Small intestine (tissue), 7 donors: ENCODE measurements around the gene ARID3B. TPM values are rescaled to one million over a fixed set of nuclear protein-coding genes. Genes with fewer than 3 reads are reported as not detected.
"Not testable (repeated sequence)": the region's sequence is repeated elsewhere in the genome, so short reads cannot be mapped to it uniquely, and the experiment has no call there.

Experiments used
- DNase-seq, 2 donors: peaks; one replicate each; pipeline versions ENCODE4 v3.0.0 to v3.0.0-alpha.2; 2013
- FAIRE-seq: peaks from 2 replicates; lab custom pipeline; 2012; peaks lifted over from hg19 to GRCh38; lab: Jason Lieb, UNC
- H3K27ac ChIP-seq, 3 donors: one replicate each; pipeline ENCODE4 v1.5.1; 2013; ENCODE audit warnings: low read length in 2 of 3, mild to moderate bottlenecking in 2 of 3, control low read depth in 1 of 3, inconsistent platforms in 1 of 3, low read depth in 1 of 3, moderate library complexity in 1 of 3
- H3K27me3 ChIP-seq, 3 donors: one replicate each; pipeline ENCODE4 v1.6.1; 2013; ENCODE audit warnings: low read length in 3 of 3, inconsistent platforms in 1 of 3; ENCODE audit not compliant: control insufficient read depth in 3 of 3, insufficient read depth in 3 of 3
- H3K36me3 ChIP-seq, 3 donors: one replicate each; pipeline ENCODE4 v1.6.1; 2013; ENCODE audit warnings: low read length in 3 of 3, inconsistent platforms in 1 of 3, low read depth in 1 of 3, mild to moderate bottlenecking in 1 of 3, moderate library complexity in 1 of 3; ENCODE audit not compliant: control insufficient read depth in 3 of 3, insufficient read depth in 2 of 3
- H3K4me1 ChIP-seq, 3 donors: one replicate each; pipeline ENCODE4 v1.6.1; 2013; ENCODE audit warnings: low read length in 2 of 3, inconsistent platforms in 1 of 3, low read depth in 1 of 3, mild to moderate bottlenecking in 1 of 3, moderate library complexity in 1 of 3; ENCODE audit not compliant: control insufficient read depth in 3 of 3, insufficient read depth in 2 of 3
- H3K4me3 ChIP-seq, 3 donors: one replicate each; pipeline ENCODE4 v1.5.1; 2013; ENCODE audit warnings: low read length in 3 of 3, control low read depth in 1 of 3, inconsistent platforms in 1 of 3, low read depth in 1 of 3, mild to moderate bottlenecking in 1 of 3, moderate library complexity in 1 of 3
- H3K9me3 ChIP-seq, 2 donors: one replicate each; pipeline ENCODE4 v1.6.1; 2013; ENCODE audit warnings: low read depth in 1 of 2, low read length in 1 of 2; ENCODE audit not compliant: control insufficient read depth in 2 of 2, insufficient read depth in 1 of 2
- WGBS, 3 donors: extraction: QIAGEN DNeasy Blood & Tissue Kit; methylation state at CpG; one replicate each; pipeline ENCODE4 v1.1.7; 2013; 5-methylcytosine and 5-hydroxymethylcytosine counted together
- polyA plus RNA-seq, 4 donors: library from polyadenylated mRNA; stranded (reverse) in 3 of 4; unstranded in 1 of 4; fragments of 200-250 nt in 3 of 4; fragments of 120-200 nt in 1 of 4; gene quantifications; one replicate each; pipeline versions ENCODE4 v1.2.1 to v1.2.3, GENCODE V29; 2013
- donor health status: healthy with polysubstance abuse.
- donor health status: control.
- donor health status: control.
- donor health status: Bipolar disorder and iron deficiency.
- donor health status: healthy.

Gene ARID3B
- polyA plus RNA-seq, 4 donors, result 4.0 to 11.3 (median 5.4) TPM

GRCh38 chr15:74594455-74594854 is 53.4 kb downstream of the ARID3B start:
- DNase-seq, result peak in 1 of 2 donors; percentile 42

GRCh38 chr15:74595271-74595670 is 54.3 kb downstream of the ARID3B start:
- Histone ChIP-seq H3K36me3 (peaks cover under 1 to 51% (median 10%) of the 10 kb centered on the region in 3 donors), H3K27ac (no peak overlapping the region), H3K4me1 (peaks cover 6 to 21% (median 7%) of the 10 kb centered on the region in 3 donors), H3K27me3 (no peaks in the 10 kb centered on the region), H3K4me3 (no peak overlapping the region), H3K9me3 (no peaks in the 10 kb centered on the region)
- 89 to 95% (median 93%) methylated on average over 5 of the region's 5 CpGs for WGBS, 3 donors
- DNase-seq (no peak), FAIRE-seq (no peak)

More at GRCh38 chr15:74594455-74594854, 53.4 kb downstream of the ARID3B start:
- H3K27ac ChIP-seq, result no peak overlapping the region
- 85 to 88% (median 87%) methylated on average over 4 of the region's 4 CpGs for WGBS, 3 donors
- H3K9me3 ChIP-seq, result no peaks in the 10 kb centered on the region
- H3K27me3 ChIP-seq, result no peaks in the 10 kb centered on the region
- peaks cover 3 to 17% (median 7%) of the 10 kb centered on the region in 3 donors for H3K4me1 ChIP-seq
- peaks cover 4 to 56% (median 10%) of the 10 kb centered on the region in 3 donors for H3K36me3 ChIP-seq
- FAIRE-seq, result no peak
- no peak overlapping the region for H3K4me3 ChIP-seq

- H3K27ac ChIP-seq, H3K27me3 ChIP-seq, H3K9me3 ChIP-seq, H3K4me3 ChIP-seq, FAIRE-seq, DNase-seq: not testable (repeated sequence)
- H3K4me1 ChIP-seq, result peaks cover 6 to 21% (median 7%) of the 10 kb centered on the region in 3 donors
- H3K36me3 ChIP-seq, result peaks cover 0 to 38% (median 4%) of the 10 kb centered on the region in 3 donors
- WGBS, 3 donors, result 83 to 88% (median 85%) methylated on average over 10 of the region's 11 CpGs
Observed at GRCh38 chr15:74596736-74597135, 55.7 kb downstream of the ARID3B start.

GRCh38 chr15:74597146-74597705 is 56.2 kb downstream of the ARID3B start:
- not testable (repeated sequence) for H3K4me3 ChIP-seq, H3K9me3 ChIP-seq, FAIRE-seq, H3K27ac ChIP-seq, H3K27me3 ChIP-seq, DNase-seq
- H3K4me1 ChIP-seq, result peaks cover 6 to 21% (median 7%) of the 10 kb centered on the region in 3 donors
- 90 to 94% (median 91%) methylated on average over 14 to 16 of the region's 16 CpGs for WGBS, 3 donors
- peaks cover 0 to 33% (median 0%) of the 10 kb centered on the region in 3 donors for H3K36me3 ChIP-seq

- no peak for FAIRE-seq
- H3K27me3 ChIP-seq, result no peaks in the 10 kb centered on the region
- WGBS, 3 donors, result 0 to 1% (median 1%) methylated on average over 26 of the region's 26 CpGs
Observed at GRCh38 chr15:74598126-74598842, 57.3 kb downstream of the ARID3B start.

GRCh38 chr15:74599156-74599555 is 58.1 kb downstream of the ARID3B start:
- H3K4me3 ChIP-seq, result peak overlapping the region; percentile 50 to 70 (median 66)
- H3K9me3 ChIP-seq, result no peaks in the 10 kb centered on the region
- peaks cover 0 to 23% (median 0%) of the 10 kb centered on the region in 3 donors for H3K36me3 ChIP-seq
- H3K27me3 ChIP-seq, result no peaks in the 10 kb centered on the region
- peak overlapping the region in 1 of 3 donors; percentile 63 for H3K27ac ChIP-seq
- FAIRE-seq (no peak), DNase-seq (no peak)
- H3K4me1 ChIP-seq, result peaks cover 6 to 21% (median 7%) of the 10 kb centered on the region in 3 donors
- WGBS, 3 donors, result 44 to 65% (median 57%) methylated on average over 15 of the region's 15 CpGs

More at GRCh38 chr15:74598126-74598842, 57.3 kb downstream of the ARID3B start:
- H3K27ac ChIP-seq, result peak overlapping the region; percentile 63 to 83 (median 79)
- H3K4me1 ChIP-seq, result peaks cover 6 to 21% (median 7%) of the 10 kb centered on the region in 3 donors
- DNase-seq, result peak; percentile 96
- peak overlapping the region; percentile 50 to 70 (median 66) for H3K4me3 ChIP-seq
- H3K36me3 ChIP-seq, result peaks cover 0 to 28% (median 0%) of the 10 kb centered on the region in 3 donors
- H3K9me3 ChIP-seq, result no peaks in the 10 kb centered on the region

GRCh38 chr15:74603026-74603788 is 62.2 kb downstream of the ARID3B start:
- DNase-seq (no peak), FAIRE-seq (no peak)
- peaks cover 0 to 7% (median 0%) of the 10 kb centered on the region in 3 donors for H3K36me3 ChIP-seq
- no peak overlapping the region for H3K27ac ChIP-seq
- WGBS, 3 donors, result 86 to 90% (median 89%) methylated on average over 12 to 13 of the region's 13 CpGs
- no peaks in the 10 kb centered on the region for H3K9me3 ChIP-seq
- peaks cover 5 to 10% (median 6%) of the 10 kb centered on the region in 3 donors for H3K4me1 ChIP-seq
- no peak overlapping the region for H3K4me3 ChIP-seq
- no peaks in the 10 kb centered on the region for H3K27me3 ChIP-seq
